SK-N-SH treated with all-trans-retinoic acid at 6 μM for 48 hours (cell line): ENCODE data around the gene LGALS3BP.

ENCODE experiments used
- ARNTL ChIP-seq: fragments of 450-650 bp; formaldehyde crosslinking; IDR thresholded peaks from 2 replicates; pipeline ENCODE4 v1.5.0; 2020; ENCODE audit warnings: low read depth, mild to moderate bottlenecking, moderate library complexity, borderline replicate concordance
- CSDC2 ChIP-seq: fragments of 250-450 bp; sonication (Bioruptor Pico); IDR thresholded peaks from 2 replicates; pipeline ENCODE4 v1.5.0; 2020; ENCODE audit warnings: mild to moderate bottlenecking, moderate library complexity
- TCF4 ChIP-seq: fragments of 250-450 bp; sonication (Bioruptor Pico); IDR thresholded peaks from 2 replicates; pipeline ENCODE4 v1.8.0; 2021; ENCODE audit warnings: mild to moderate bottlenecking, moderate library complexity, borderline replicate concordance
- TOX ChIP-seq: fragments of 250-450 bp; sonication (Bioruptor Pico); IDR thresholded peaks from 2 replicates; pipeline ENCODE4 v1.8.0; 2021; ENCODE audit warnings: mild to moderate bottlenecking, moderate library complexity, borderline replicate concordance
- ZC3H10 ChIP-seq: fragments of 250-450 bp; sonication (Bioruptor Pico); IDR thresholded peaks from 2 replicates; pipeline ENCODE4 v1.5.1; 2021; ENCODE audit warnings: mild to moderate bottlenecking, moderate library complexity
- ZNF70 ChIP-seq: fragments of 450-650 bp; formaldehyde crosslinking; IDR thresholded peaks from 2 replicates; pipeline ENCODE4 v1.5.0; 2020; ENCODE audit warnings: mild to moderate bottlenecking, moderate library complexity
- ZNF8 ChIP-seq: fragments of 450-650 bp; formaldehyde crosslinking; IDR thresholded peaks from 2 replicates; pipeline ENCODE4 v1.5.0; 2020; ENCODE audit warnings: mild to moderate bottlenecking, moderate library complexity
- TF ChIP-seq, protein P1 (sequence below): fragments of 250-450 bp; sonication (Bioruptor Pico); IDR thresholded peaks from 2 replicates; pipeline ENCODE4 v1.8.0; 2020; ENCODE audit warnings: mild to moderate bottlenecking, moderate library complexity, borderline replicate concordance
- TF ChIP-seq, protein P2 (sequence below): fragments of 250-450 bp; sonication (Bioruptor Pico); IDR thresholded peaks from 2 replicates; pipeline ENCODE4 v1.5.1; 2020; ENCODE audit warnings: low read depth, mild to moderate bottlenecking, moderate library complexity
- TF ChIP-seq, protein P3 (sequence below): fragments of 250-450 bp; sonication (Bioruptor Pico); IDR thresholded peaks from 2 replicates; pipeline ENCODE4 v1.5.1; 2021; ENCODE audit warnings: mild to moderate bottlenecking, moderate library complexity

DNA sequence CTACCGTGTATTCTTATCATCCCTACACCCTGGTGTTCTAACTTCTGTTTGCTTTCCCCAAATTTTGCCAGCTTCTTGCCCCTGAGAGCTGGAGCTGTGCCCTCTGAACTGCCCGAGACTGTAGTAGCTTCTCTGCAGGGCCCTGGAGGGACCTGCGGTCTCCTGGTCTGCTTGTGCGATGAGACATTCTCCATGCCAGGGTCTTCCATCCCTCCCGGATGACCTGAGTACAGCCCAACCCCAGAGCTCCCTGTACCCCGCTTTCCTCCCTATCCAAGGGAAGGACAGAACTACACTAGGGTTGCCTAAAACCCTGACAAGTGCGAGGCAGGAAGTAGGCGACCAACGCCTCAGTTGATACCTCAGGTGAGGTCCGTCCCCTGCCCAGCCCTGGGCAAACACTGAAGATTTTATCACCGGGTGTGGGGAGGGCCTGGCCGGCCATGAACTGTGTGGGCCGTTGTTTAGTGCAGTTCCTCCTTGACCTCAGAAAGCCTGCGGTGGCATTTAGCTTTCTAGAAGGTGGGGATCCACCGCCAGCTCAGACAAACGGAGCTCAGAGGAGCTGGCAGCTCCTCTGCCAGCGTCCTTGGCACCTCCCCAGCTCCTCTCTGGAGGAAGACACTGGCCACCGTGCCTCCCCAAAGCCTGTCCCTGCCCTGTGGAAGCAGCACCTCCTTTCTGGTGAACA is 16.2 kb upstream of the LGALS3BP start:
- no peak for TF ChIP-seq ZNF8 (CRISPR knock-in tag)
- TF ChIP-seq, protein P1, sequence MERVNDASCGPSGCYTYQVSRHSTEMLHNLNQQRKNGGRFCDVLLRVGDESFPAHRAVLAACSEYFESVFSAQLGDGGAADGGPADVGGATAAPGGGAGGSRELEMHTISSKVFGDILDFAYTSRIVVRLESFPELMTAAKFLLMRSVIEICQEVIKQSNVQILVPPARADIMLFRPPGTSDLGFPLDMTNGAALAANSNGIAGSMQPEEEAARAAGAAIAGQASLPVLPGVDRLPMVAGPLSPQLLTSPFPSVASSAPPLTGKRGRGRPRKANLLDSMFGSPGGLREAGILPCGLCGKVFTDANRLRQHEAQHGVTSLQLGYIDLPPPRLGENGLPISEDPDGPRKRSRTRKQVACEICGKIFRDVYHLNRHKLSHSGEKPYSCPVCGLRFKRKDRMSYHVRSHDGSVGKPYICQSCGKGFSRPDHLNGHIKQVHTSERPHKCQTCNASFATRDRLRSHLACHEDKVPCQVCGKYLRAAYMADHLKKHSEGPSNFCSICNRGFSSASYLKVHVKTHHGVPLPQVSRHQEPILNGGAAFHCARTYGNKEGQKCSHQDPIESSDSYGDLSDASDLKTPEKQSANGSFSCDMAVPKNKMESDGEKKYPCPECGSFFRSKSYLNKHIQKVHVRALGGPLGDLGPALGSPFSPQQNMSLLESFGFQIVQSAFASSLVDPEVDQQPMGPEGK (CRISPR knock-in tag) = no peak
- no peak for TF ChIP-seq TOX (CRISPR knock-in tag)
- TF ChIP-seq, protein P2, sequence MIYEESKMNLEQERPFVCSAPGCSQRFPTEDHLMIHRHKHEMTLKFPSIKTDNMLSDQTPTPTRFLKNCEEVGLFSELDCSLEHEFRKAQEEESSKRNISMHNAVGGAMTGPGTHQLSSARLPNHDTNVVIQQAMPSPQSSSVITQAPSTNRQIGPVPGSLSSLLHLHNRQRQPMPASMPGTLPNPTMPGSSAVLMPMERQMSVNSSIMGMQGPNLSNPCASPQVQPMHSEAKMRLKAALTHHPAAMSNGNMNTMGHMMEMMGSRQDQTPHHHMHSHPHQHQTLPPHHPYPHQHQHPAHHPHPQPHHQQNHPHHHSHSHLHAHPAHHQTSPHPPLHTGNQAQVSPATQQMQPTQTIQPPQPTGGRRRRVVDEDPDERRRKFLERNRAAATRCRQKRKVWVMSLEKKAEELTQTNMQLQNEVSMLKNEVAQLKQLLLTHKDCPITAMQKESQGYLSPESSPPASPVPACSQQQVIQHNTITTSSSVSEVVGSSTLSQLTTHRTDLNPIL (CRISPR knock-in tag) = no peak
- TF ChIP-seq, protein P3, sequence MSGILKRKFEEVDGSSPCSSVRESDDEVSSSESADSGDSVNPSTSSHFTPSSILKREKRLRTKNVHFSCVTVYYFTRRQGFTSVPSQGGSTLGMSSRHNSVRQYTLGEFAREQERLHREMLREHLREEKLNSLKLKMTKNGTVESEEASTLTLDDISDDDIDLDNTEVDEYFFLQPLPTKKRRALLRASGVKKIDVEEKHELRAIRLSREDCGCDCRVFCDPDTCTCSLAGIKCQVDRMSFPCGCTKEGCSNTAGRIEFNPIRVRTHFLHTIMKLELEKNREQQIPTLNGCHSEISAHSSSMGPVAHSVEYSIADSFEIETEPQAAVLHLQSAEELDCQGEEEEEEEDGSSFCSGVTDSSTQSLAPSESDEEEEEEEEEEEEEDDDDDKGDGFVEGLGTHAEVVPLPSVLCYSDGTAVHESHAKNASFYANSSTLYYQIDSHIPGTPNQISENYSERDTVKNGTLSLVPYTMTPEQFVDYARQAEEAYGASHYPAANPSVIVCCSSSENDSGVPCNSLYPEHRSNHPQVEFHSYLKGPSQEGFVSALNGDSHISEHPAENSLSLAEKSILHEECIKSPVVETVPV (CRISPR knock-in tag) = no peak
- TF ChIP-seq TCF4 (CRISPR knock-in tag) = no peak
- no peak for TF ChIP-seq ZC3H10 (CRISPR knock-in tag)
- TF ChIP-seq CSDC2 (CRISPR knock-in tag) = no peak
- no peak for TF ChIP-seq ZNF70 (CRISPR knock-in tag)
- no peak for TF ChIP-seq ARNTL (CRISPR knock-in tag)
